GM12864 (cell line): ENCODE measurements around the gene KLRC2.
"Not testable (repeated sequence)": the region's sequence is repeated elsewhere in the genome, so short reads cannot be mapped to it uniquely, and the experiment has no call there.

ENCODE experiments used
- DNase-seq: peaks from one replicate; pipeline ENCODE4 v3.0.0-alpha.2; 2011; ENCODE audit warnings: low read depth
- H3K4me3 ChIP-seq: 2 replicates; pipeline ENCODE4 v1.5.1; 2011; ENCODE audit warnings: mild to moderate bottlenecking, low read depth, low read length, control low read depth
- CTCF ChIP-seq: IDR thresholded peaks from 2 replicates; pipeline ENCODE4 v1.5.1; 2011; ENCODE audit warnings: low read depth, mild to moderate bottlenecking, moderate library complexity, low read length, control low read depth, inconsistent platforms; ENCODE audit errors: missing control alignments

KLRC2 gene

GRCh38 chr12:10435816-10436215 is at the start of gene KLRC2:
Gene KLRC2 (minus strand): TSS chr12:10436010. CDS start chr12:10435986, 24 bp downstream.
- not testable (repeated sequence) for H3K4me3 ChIP-seq, DNase-seq

GRCh38 chr12:10481901-10482300 is 46.1 kb upstream of the KLRC2 start:
- DNase-seq, H3K4me3 ChIP-seq: not testable (repeated sequence)

GRCh38 chr12:10472808-10473207 is 37.0 kb upstream of the KLRC2 start:
- not testable (repeated sequence) for H3K4me3 ChIP-seq, DNase-seq

- DNase-seq = no peak
- no peak overlapping the region for H3K4me3 ChIP-seq
- TF ChIP-seq CTCF = no peak
Observed at GRCh38 chr12:10469701-10470100, 33.9 kb upstream of the KLRC2 start.

DNA sequence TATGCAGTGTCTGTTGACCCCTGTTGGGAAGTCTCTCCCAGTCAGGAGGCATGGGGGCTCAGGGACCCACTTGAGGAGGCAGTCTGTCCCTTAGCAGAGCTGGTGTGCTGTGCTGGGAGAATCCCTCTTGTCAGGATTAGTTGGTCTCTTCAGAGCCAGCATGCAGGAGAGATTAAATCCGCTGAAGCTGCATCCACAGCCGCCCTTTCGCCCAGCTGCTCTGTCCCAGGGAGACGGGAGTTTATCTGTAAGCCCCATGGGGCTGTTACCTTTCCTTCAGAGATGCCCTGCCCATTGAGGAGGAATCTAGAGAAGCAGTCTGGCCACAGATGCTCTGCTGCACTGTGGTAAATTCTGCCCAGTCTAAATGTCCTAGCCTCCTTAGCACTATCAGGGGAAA is 30.5 kb upstream of the KLRC2 start:
- no peak for DNase-seq
- no peak for TF ChIP-seq CTCF

DNA sequence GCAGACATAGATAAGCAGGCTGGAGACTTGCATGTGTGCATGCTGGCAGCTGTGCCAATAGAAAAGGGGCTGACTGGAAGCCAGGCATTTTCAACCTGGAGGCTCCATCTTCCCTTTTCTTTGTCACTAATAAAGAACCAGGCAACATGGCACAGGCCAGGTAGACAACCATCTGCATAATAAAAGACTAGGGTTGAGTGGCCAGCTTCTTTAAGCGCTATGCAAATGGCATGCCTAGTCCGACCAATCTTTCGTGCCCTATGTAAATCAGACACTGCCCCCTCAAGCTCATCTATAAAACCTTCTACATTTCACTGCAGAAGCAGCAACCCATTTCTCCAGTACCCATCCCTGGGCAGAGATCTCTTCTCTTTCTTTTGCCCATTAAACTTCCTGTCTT is 21.9 kb upstream of the KLRC2 start:
- TF ChIP-seq CTCF = no peak
- DNase-seq = no peak
- no peak overlapping the region for H3K4me3 ChIP-seq

More for the DNA sequence above, 30.5 kb upstream of the KLRC2 start:
- no peak overlapping the region for H3K4me3 ChIP-seq

DNA sequence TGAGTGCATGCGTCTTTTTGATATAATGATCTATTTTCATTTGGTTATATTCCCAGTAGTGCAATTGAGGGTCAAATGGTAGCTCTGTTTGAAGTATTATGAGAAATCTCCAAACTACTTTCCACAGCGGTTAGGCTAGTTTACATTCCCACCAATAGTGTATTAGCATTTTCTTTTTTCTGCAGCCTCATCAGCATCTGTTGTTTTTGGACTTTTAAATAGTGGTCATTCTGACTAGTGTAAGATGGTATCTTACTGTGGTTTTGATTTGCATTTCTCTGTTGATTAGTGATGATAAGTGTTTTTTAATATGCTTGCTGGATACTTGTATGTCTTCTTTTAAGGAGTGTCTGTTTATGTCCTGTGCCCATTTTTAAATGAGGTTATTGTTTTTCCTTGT is 21.0 kb upstream of the KLRC2 start:
- H3K4me3 ChIP-seq = no peak overlapping the region
- DNase-seq = no peak
- TF ChIP-seq CTCF = no peak

GRCh38 chr12:10455766-10456165 is 20.0 kb upstream of the KLRC2 start:
- no peak overlapping the region for H3K4me3 ChIP-seq
- DNase-seq = no peak
- no peak for TF ChIP-seq CTCF

DNA sequence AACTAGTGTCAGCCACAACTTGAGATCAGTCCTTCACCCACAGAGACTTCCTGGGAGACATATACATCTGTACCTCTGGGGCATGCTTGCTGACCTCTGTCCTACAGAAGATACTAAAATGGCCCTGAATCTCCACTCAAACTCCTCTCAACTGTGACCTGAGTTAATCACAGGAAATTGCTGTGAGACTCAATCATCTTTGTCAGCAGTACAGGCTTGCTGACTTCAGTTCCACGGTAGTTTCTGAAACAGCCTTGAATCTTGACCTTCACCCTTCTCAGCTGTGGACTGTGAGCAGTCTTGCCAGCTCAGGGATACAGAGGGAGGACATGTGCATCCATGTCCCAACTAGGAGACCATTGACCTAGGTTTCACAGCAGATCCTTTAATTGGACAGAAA is 18.7 kb upstream of the KLRC2 start:
- H3K4me3 ChIP-seq = no peak overlapping the region
- no peak for DNase-seq
- TF ChIP-seq CTCF = no peak
